GM21529 (cell line): Measurements from ENCODE around the gene NPAS2.
A peak's percentile ranks its signal among the peaks of the same experiment; 100 is the strongest.

Experiments
- ATAC-seq: cut with Tn5 transposase; IDR thresholded peaks from one replicate; pipeline ENCODE4 v1.9.1; 2021; ENCODE audit not compliant: unreplicated experiment

NPAS2 gene

DNA sequence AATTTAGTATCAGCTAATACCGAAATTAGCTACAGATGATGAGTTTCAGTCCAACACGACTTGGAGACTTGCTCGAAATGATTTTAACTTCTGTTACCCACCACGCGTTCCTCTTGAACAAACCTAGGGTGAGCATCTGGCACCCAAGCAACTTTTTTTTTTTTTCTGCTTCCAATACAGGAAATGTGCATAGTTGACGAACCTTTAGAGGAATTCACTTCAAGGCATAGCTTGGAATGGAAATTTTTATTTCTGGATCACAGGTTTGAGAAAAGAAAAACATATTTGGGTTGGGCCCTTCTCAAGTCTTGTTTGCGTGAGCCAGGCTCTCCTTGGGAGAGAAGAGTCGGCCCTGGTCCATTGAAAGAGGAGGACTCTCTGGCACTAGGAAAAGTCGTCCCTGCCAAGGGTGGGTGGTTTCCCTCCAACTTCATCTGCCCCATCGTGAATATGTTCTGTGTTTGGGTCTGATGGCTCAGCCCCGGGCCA lies 144.8 kb downstream of the NPAS2 start:
- ATAC-seq, result no peak

GRCh38 chr2:100965596-100965995 lies 145.7 kb downstream of the NPAS2 start:
- no peak for ATAC-seq

- ATAC-seq, result no peak
Observed at GRCh38 chr2:100967716-100968115, 147.8 kb downstream of the NPAS2 start.

DNA sequence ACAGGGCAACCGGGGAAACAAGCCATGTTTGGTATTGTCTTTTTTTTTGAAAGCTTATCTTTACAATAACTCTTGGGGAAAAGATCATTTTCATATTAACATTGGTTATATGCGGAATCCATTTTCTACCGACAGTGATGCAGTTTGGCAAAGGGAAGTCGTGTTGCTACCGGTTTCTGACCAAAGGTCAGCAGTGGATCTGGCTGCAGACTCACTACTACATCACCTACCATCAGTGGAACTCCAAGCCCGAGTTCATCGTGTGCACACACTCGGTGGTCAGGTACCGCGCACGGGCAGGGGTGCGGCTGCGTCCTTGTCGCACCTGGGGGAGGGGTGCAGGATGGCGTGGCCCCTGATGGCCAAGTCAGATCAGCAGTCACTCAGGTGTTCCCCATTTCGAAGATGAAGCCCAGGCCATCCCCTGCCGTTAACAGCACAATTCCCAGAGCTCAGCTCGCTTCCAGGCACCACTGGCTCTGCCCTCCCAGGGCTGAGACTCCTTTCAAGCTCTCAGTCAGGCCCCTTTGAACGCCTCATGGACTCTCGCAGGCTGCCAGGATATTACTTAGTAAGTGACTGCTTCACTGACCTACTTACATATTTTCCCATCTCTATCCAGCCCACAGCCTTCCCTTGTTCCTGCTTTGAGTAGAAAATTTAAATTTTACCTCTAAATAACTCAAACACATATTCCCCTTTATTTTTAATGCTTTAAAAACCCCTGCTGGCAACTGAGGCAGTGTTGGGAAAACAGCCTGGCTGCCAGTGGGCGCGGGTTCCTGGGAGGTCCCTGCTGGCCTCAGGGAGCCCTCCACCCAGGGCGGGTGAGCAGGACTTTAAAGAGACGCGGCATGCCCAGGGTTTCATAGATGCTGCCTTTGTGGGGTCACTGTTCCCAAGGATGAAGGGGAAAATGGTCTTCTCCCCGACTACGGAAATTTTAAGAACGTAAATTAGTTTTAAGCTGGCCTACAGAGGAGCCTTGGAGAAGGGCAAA lies 148.5 kb downstream of the NPAS2 start:
- ATAC-seq, result no peak

DNA sequence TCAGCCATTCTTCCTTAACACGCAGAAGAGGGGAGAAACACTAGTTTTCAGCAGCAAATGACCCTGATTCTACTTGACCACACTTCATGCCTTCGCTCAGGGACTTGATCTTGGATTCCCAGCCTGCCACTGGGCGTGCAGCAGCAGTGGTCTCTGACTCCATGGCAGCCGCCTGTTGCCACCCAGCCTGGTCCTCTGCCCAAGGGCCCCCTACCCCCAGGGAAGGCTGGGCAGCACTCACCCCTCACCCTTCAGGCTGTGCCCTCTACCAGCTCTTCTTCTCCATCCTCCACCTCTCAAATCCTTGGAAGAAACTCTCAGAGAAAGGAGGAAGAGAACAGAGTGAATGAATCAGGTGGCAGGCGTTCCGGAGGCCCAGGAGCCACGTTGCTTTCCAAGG lies 150.1 kb downstream of the NPAS2 start:
- no peak for ATAC-seq

- ATAC-seq, result no peak
Observed at GRCh38 chr2:100971221-100971620, 151.3 kb downstream of the NPAS2 start.

DNA sequence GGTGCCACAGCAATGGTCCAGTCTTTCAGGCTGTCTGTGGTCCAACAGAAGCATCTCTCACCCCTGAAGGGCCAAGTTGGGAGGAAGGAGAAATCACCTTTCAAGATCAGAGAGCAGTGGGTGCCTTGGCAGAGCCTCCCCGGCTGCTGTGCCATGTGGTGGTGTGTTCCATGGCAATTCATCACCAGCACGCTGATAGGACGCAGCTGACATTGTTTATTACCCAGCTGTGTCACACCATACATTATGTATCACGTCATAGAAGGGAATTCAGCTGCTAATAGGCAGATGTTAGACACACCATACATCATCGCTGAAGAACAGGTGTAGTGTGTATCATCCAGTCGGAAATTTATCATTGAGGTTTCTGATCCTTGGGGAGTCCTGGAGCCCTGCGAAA lies 152.5 kb downstream of the NPAS2 start:
- no peak for ATAC-seq

- no peak for ATAC-seq
Observed at GRCh38 chr2:100974712-100975520, 155.0 kb downstream of the NPAS2 start.

DNA sequence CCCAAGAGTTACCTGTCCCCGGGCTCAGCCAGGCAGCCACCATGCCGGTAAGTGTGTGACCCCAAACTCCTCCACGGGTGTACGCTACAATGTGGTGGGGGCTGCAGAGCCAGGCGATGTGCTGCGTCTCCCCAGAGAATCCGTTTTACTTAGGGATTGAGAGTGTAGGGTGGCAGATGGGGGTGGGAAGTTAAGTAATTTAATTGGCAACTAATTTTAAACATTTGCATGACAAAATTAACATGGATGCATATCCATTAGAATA lies 155.5 kb downstream of the NPAS2 start:
- ATAC-seq, result no peak

- no peak for ATAC-seq
Observed at GRCh38 chr2:100976061-100976460, 156.1 kb downstream of the NPAS2 start.

DNA sequence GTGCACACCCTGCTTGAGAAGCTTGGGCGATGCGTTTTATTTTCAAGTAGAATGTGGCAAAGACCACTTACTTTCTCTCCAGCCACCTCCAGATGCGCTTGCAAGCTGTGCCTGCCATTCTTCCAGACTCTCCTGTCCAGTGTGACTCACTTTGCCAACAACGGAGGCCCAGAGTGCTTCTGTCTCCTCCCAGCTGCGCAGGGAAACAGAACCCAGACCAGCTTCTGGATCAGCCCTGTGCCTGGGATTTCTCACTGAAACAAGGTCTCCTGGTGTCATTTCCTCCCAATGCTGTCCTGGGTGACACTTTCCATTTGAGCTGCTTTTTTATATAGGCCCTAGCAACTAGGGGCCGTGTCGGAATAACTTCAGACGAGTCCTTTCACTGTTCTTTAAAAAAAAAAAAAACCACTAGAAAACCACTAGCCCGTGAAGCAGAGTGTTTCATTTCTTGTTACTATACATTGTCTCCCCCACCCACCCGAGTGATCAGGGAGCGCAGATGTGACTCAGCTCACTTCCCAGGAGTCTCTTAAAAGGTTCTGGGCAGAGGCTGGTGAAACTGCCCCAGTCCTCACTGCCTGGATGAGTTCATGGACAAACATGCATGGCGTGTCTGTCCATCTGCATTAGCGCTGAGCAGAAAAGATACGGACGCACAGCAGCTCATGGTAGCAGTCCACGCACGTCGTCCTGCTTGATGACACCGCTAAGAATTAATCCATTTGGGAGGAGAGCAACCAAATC lies 156.9 kb downstream of the NPAS2 start:
- peak; percentile 84 for ATAC-seq

GRCh38 chr2:100977511-100977910 lies 157.6 kb downstream of the NPAS2 start:
- ATAC-seq, result no peak

DNA sequence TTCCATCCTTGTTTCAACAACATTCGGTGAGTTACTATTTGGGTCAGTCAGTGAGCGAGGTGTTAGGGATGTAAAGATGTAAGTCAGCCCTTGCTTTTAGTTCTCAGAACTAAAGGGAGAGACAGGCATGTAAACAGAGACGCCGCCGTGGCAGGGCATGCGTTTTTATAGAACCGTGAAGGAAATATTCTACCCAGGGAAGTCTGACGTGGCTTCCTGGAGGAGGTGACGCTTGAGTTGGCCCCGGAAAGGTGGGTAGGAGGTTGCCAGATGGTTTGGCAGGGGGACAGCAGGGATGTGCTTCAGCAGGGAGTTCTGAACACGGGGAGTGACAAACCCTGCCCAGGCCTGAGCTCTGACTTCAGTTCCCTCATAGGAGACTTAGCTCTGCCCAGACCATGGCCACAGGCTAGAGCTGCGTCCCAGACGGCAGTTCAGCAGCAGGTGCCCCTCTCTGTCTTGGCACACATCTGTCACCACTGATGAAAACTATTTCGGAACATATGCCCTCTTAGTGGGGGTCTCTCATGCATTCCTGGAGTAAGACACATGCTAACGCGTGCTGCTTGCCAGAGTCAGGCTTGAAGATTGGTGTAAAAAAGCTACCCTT lies 158.7 kb downstream of the NPAS2 start:
- ATAC-seq, result no peak

GRCh38 chr2:100980046-100980445 lies 160.1 kb downstream of the NPAS2 start:
- no peak for ATAC-seq

- ATAC-seq, result no peak
Observed at GRCh38 chr2:100981011-100981410, 161.1 kb downstream of the NPAS2 start.

DNA sequence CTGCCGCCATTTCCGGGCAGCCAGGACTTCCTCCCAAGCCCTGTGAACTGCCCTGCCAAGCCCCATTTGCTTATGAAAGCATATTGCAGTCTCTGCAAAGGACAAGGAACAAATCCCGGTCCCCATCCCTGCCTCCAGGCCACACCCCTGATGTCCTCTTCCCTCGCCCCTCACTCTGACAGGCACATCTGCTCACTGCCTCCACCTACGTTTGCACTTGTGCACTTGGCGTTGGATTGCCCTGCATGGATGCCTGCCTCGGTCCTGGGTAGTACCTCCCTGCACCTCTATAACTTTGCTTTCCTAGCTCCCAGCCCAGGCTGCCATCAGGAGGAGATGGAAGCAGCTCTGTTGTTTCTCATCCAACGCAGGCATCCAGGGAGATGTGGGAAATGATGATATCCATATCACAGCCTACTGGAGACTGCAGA lies 162.5 kb downstream of the NPAS2 start:
- no peak for ATAC-seq

DNA sequence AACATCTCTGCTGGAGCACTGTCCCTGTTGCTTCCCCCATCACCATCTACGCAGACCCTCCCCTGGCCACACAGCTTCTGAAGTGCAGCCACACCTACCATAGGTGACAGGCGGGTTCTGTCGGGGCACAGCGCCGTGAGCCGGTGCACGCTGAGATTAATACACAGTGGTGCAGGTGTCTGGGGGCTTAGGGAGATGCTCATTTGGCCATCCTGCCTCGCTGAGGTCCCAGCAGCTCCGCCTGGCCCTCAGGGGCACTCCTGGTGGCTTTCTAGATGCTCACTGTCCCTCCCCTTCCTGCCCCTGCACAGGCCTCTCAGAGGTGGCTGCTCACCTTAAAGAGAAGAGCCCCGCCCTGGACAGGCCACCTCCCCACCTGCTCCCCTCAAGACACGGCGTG lies 163.3 kb downstream of the NPAS2 start:
- ATAC-seq, result no peak

- no peak for ATAC-seq
Observed at GRCh38 chr2:100983684-100984310, 163.9 kb downstream of the NPAS2 start.

DNA sequence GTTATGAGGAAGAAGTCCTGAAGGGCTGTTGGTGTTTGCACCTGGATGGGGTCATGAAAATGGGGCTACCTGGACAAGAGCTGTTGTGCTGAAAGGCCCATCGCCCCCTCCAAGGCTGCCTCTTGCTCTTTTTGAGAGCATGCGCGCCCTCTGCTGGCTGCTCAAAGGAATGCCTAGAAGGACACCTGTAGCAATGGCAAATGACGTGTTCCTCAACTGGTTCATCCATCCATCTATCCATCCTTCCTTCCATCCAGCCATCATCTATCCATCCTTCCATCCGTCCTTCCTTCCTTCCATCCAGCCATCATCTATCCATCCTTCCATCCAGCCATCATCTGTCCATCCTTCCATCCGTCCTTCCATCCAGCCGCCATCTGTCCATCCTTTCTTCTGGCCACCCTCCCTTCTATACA lies 165.0 kb downstream of the NPAS2 start:
- peak; percentile 72 for ATAC-seq

GRCh38 chr2:100986157-100986556 lies 166.2 kb downstream of the NPAS2 start:
- ATAC-seq, result no peak
